ENCODE data around the gene SLC22A3.
A peak's percentile ranks its signal among the peaks of the same experiment; 100 is the strongest.
"Not testable (repeated sequence)": the region's sequence is repeated elsewhere in the genome, so short reads cannot be mapped to it uniquely, and the experiment has no call there.

The SLC22A3 gene

DNA sequence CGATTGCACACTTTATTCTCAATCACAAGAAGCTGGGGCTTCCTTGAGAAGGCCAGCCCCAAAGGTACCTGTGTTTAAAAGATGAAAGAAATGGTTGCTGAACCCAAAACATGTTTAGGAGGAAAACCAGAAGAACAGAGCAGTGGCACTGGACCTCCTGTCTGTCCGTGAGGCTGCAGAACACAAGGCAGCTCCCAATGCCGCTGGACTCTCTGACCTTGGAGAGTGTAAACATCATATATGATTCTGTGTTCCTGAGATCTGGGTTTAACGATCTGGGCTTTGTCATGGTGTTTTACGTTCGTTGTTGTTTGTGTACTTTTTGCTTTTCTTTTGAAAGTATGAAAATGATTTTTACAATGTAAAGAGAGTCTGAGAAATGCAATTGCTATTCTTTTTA, 106.1 kb downstream of the SLC22A3 start:
- no peak for DNase-seq

DNA sequence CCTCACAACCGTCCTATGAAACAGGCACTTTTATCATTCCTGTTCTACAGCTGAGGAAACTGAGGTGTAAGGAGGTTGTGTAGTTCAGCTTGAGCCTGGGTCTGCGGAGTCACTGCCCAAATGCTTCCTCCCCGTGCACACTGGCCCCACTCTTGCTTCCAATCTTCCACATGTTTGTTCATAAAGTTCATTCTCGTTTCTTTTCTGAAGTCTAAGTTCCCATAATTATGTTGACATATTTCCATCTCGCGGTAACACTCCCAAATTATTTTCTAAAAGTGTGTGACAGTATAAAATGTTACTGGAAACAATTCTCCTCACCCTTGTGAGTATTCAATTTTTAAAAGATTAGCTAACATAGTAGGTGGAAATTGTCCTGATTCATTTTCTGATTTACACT, 106.9 kb downstream of the SLC22A3 start:
- no peak for DNase-seq

DNA sequence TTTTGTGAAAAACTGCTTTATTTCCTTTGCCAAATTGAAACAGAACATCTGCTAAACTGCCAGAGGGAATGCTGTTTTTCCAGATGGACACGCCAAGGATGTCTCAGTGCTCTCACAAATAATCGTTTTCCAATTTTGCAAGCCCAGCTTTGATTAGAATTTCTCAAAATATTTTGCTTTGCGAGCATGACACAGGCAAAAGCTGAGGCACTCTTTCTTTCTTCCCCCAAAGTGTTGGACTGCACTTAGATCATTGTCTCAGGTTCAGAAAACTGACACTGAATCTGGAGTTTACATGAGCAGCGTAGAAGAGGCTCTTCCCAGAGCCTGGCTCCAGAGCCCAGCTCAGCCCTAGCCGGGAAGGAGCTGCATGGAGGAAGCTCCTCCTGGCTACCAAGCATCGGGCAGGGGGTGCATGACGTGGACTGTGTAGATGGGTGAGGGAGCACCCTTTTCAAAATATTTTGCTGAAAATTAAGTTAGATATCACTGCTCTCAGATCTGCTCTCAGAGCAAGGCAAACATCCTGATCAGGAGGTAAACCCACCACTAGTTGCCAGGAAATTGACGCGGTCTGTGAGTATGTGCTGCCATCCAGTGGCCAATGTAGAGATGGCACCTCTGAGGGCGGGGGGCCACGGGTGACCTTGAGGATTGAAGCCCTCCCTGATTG, 107.5 kb downstream of the SLC22A3 start:
- DNase-seq, result peak; percentile 73

DNA sequence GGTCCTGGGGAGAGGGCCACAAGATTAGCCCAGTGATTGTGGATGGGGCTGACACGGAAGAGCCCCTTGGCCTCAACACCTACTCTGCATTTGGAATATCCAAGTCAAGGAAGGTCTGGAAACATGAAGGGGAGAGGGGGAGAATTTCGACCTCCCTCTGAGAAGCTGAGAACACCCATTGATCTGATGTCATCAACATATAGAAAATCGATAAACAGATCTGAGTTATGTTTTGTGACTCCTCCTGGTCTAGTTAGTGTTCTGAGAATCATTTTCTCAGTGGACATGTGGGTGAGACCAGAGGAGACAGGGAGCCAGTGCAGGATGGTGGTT, 108.0 kb downstream of the SLC22A3 start:
- DNase-seq, result no peak

DNA sequence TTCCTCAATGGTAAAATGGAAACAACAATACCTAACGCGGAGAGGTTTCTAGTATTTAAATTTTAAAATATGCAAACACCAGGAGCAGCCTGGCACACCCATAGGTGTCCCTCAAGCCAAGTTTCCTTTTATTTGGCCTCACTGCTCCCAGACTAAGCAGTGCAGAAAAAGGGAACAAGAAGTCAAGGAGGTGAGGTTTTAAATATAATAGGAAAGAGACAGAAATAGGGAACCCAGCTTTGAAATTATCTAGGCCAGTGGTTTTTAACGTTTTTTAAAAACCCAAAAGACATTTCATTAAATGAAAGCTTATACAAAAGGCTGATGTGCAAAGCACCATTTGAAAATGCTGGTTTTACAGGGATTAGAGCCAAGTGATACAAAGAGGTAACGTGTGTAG, 109.6 kb downstream of the SLC22A3 start:
- DNase-seq, result no peak

DNA sequence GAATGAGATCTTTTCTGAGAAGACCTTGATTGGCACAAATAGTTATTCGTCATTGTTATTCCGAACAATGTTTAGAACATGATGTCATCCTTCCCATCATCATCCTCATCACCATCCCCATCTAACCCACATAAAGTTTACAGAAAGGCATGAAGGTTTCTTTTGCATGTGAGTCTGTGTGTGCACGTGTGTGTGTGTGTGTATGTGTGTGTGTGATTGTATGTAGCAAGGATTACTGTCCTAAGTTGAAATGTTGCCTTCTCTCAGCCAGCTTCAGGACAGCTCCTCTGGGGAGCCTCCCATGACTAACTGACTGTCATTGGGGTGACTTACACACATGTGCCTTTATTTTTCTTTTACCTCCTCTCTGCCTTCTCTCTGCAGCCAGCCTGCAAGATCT, 113.5 kb downstream of the SLC22A3 start:
- DNase-seq, result peak; percentile 13

DNA sequence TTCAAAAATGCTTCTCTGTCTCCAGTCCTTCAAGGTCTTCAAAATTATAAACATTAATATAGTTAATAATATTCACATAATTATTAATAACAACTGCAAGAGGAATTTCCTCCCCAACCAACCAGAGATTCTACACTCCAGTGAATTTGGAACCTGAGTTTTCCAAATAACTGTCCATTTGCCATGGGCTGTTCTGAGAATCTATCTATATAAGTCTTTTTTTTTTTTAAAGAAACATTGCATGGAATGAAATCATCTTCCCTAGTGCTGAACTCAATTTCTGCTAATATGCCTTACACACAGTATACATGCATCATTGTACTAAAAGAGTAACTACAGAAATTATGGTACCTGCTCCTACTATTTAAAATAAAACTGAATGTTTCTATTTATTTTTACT, 113.9 kb downstream of the SLC22A3 start:
- no peak for DNase-seq

DNA sequence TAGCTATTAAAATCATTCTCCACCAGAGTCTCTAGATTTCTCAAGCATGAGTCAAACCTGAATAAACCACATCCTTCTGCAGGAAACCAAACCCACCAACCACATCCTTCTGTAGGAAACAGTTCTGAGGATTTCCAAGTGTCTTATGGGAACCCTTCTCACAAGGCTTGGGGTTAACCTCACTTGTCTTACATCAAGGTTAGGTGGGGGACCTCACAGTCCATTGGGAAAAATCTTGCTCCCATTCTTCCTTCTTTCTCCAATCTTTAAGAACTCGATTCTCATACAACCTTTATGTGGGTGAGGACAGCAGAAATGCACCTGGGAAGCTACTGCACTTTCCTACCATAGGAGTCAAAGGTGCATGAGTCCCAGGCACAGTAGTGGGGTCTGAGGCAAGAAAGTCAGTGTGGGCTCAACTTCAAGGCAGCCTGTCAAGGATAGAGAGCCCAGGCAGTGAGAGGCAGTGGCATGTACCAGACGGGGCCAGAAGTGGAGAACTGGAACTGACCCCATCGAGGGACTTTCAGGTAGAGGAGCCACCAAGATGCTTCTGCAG, 114.5 kb downstream of the SLC22A3 start:
- DNase-seq, result peak; percentile 47

DNA sequence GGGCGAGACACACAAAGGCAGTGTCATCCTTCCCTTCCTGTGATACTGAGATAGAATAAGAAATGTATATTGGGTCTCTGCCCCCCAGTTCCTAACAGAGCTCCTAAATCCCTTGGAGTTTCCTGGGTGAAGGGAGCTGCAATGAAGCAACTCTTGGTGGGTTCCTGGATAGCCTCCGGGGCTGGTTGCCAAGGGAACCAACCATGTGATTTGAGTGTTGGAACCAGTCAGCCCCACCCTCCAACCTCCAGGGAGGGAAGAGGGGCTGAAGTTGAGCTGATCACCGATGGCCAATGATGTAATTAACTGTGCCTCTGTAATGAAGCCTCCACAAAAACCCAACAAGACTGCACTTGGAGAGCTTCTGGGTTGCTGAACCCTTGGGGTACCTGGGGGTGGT, 116.6 kb downstream of the SLC22A3 start:
- DNase-seq, result no peak

DNA sequence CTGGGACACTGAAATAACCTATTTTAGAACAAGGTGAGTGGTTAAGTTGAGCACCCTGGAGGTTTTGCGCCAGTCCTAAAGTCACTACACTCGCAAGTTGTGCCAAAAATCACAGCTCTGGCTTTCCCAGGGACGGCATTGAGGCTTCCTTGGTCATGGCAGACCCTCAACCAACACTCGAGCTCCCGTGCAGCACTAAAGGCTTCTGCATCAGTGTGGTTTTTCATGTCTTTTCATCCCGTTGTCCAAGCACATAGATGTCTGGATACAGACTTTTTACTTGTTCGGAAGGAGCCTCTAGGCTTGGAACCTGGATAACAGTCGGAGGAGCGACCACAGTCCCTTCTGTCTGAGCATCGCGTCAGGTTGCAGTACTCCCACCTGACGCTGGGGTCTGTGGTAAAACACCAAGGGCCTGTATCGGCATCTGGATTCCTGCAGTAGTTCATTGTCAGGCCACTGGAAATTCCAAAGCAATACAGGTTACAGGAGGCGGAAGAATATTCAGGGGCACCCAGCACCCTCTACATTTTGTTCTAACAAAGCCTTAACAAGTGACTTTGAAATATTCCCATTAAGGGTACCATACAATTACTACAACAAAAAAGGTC, 119.2 kb downstream of the SLC22A3 start:
- DNase-seq, result not testable (repeated sequence)

DNA sequence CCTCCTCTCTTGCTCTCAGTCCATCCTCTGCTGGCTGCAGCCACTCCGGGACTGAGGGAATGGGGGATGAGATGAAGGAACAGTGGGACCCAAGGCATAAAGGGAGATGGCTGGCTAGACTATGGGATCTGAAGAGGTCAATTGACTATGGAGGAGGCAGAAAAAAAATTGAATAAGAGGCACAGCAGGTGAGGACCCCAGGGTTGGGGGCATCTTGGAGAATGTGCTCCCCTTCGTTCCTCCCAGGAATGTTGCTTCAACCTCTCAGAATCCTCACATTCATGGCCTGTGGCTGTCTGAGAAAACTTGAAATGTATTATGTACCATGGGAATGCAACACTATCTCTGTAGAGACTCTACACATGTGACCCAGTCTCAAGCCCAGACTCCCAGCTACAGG, 121.0 kb downstream of the SLC22A3 start:
- no peak for DNase-seq

DNA sequence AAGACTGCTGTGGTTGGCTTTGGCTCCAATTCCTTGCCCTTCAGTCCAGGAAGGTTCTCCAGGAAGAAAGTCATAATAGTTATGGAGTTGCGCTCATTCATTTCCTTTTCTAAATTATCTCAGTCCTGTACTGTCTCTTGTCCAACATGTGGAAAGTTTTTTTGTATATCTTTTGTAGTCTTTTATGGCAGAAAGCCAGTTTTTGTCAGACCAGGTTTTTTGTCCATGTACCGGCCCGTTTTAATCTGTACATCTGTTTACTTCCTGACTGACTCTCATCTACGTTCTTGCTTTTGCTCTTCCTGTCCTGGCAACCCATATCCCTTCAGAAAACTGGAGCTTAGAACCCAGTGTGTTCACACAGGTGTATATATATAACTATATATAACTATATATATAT, 127.9 kb downstream of the SLC22A3 start:
- not testable (repeated sequence) for DNase-seq

DNA sequence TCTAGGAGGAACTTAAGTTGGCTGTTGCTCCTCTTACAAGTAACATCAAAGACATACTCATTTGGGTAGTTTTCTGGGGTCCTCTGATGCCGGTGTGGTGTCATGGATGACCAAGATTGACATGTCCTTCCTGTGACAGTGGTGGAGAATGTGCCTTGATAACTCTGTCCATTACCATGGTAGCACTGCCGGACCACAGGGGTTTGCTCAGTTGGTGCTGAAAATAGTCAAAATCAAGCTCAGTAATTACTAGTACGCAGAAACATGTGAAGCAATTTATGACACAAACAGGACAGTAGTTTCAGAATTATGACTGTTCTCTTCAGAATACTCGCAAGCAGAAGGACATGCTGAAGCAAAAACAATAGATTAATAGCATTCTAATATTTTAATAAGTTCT, 128.9 kb downstream of the SLC22A3 start:
- not testable (repeated sequence) for DNase-seq

DNA sequence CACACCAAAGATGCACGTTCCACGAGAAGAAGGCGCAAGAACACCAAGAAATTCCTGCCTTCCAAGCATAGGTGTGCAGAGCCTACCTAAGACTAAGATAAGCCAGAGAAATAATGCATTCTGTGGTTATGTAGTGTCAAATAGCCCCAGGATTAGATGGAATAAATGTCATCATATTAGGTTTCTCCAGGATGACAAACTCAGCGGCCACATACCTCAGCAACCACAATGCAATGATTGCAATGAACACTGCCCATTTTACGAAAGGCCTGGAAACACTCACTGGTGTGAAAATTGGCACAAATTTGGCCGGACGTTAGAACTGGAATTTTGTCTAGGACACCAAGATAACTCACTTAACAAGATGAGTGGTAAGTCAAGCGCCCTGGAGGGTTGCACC, 129.7 kb downstream of the SLC22A3 start:
- no peak for DNase-seq

DNA sequence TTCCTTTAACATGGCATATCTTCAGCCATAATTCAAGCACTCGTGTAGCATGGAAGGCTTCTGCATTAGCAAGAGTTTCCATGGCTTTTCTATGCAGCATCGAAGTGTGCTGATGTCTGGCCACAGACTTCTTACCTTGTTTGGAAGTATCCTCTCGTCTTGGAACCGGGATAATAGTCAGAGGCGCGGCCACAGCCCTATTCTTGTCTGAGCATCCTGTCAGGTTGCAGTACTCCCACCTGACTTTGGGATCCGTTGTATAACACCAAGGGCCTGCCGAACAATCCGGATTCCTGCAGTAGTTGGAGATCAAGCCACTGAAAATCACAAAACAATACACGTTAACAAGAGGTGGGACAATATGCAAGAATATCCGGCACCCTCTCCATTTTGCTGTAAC, 138.9 kb downstream of the SLC22A3 start:
- DNase-seq, result no peak

DNA sequence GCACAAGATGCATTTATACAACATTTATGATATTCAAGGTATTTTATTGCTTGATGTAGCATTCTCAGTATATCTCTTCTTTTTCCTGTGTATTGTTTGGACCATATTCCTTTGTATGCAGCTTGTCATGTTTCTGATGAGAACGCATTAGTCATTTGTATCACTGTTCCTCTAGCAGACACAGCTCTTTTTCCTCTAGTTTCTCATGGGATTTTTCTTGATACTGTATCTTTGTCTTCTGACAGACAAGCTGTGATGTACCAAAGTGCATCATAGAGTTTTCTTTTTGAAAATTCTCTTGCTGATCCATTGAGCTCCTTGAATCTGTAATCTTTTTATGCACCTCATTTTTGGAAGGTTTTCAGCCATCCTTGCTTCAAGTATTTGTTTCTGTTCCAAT, 140.9 kb downstream of the SLC22A3 start:
- DNase-seq, result no peak

DNA sequence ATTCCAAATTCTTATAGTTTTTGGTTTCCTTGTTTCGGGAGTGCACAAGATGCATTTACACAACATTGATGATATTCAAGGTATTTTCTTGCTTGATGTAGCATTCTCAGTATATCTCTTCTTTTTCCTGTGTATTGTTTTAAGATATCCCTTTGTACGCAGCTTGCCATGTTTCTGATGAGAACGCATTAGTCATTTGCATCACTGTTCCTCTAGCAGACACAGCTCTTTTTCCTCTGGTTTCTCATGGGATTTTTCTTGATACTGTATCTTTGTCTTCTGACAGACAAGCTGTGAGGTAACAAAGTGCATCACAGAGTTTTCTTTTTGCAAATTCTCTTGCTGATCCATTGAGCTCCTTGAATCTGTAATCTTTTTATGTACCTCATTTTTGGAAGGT, 146.4 kb downstream of the SLC22A3 start:
- DNase-seq, result no peak

DNA sequence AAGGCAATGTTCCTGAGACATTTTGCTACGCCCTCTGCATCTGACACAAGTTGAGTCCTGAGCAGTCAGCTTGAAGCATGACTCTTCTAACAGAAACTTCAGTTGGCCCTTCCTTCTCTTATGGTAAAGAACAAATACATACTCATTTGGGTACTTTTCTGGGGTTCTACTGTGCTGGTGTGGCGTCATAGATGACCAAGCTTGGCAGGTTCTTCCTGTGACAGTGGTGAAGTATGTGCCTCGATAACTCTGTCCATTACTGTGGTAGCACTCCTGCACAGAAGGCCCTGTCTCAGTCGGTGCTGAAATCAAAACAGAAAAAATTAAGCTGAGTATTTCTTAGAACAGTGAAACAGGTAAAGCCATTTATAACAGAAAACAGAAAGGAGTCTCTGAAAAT, 152.5 kb downstream of the SLC22A3 start:
- DNase-seq, result no peak
